Body of pancreas (tissue), 4 donors: ENCODE results near the gene INIP. TPM values are rescaled to one million over a fixed set of nuclear protein-coding genes. Genes with fewer than 3 reads are reported as not detected.
"Not testable (repeated sequence)": the region's sequence is repeated elsewhere in the genome, so short reads cannot be mapped to it uniquely, and the experiment has no call there.

Source experiments
- ATAC-seq: fragments of 150-250 bp; one replicate; pipeline ENCODE4 v1.9.1; 2016
- DNase-seq, 4 donors: peaks; one replicate each; pipeline ENCODE4 v3.0.0-alpha.2; 2019
- H3K27ac ChIP-seq, 4 donors: fragments of 200-600 bp; sonication (generic); 1 replicate in 3 of 4; 2 replicates in 1 of 4; pipeline versions ENCODE4 v1.5.1 to v1.6.1; 2016 to 2019; ENCODE audit warnings: mild to moderate bottlenecking in 1 of 4, mixed read lengths in 1 of 4, moderate library complexity in 1 of 4
- H3K27me3 ChIP-seq, 2 donors: fragments of 200-600 bp; sonication (generic); one replicate each; pipeline ENCODE4 v1.6.0; 2016; ENCODE audit warnings: mild to moderate bottlenecking in 1 of 2
- H3K36me3 ChIP-seq, 2 donors: fragments of 200-600 bp; sonication (generic); replicated peaks in 1 of 2; 2 replicates each; pipeline ENCODE4 v1.5.1; 2016; ENCODE audit warnings: low read depth in 2 of 2; ENCODE audit not compliant: insufficient read depth in 1 of 2
- H3K4me1 ChIP-seq: fragments of 200-600 bp; sonication (generic); one replicate; pipeline ENCODE4 v1.6.0; 2016
- H3K4me3 ChIP-seq, 2 donors: fragments of 200-600 bp; sonication (generic); 1 replicate in 1 of 2; 2 replicates in 1 of 2; pipeline ENCODE4 v1.5.1; 2016 to 2019
- H3K9me3 ChIP-seq, 3 donors: fragments of 200-600 bp; sonication (generic); 1 replicate in 2 of 3; 2 replicates in 1 of 3; pipeline ENCODE4 v1.5.1; 2016
- CTCF ChIP-seq, 7 experiments: fragments of 450-650 bp in 4 of 7; fragments of 200-600 bp in 3 of 7; sonication (generic) in 3 of 7; IDR thresholded peaks; one replicate each; pipeline ENCODE4 v1.5.1; 2016 to 2019; ENCODE audit warnings: antibody characterized with exemption in 7 of 7
- POLR2A ChIP-seq, 3 donors: fragments of 450-650 bp; IDR thresholded peaks; one replicate each; pipeline ENCODE4 v1.6.1; 2016; ENCODE audit warnings: antibody characterized with exemption in 3 of 3, mild to moderate bottlenecking in 2 of 3
- WGBS, 2 donors: methylation state at CpG; one replicate each; pipeline ENCODE4 v1.1.5; 2017; 5-methylcytosine and 5-hydroxymethylcytosine counted together
- intact Hi-C: fragments of 100-400 bp; cut with DNase I; formaldehyde crosslinking; loops from one replicate; pipeline ENCODE4 v1.15.1; 2023
- total RNA-seq, 2 donors: library from RNA; depleted of rRNA; stranded (reverse); fragments of >200 nt; gene quantifications; one replicate each; pipeline ENCODE4 v1.1.0, GENCODE V29; 2016

INIP gene
- total RNA-seq, 2 donors from 2014 or later: 13.5 to 14.5 TPM

DNA sequence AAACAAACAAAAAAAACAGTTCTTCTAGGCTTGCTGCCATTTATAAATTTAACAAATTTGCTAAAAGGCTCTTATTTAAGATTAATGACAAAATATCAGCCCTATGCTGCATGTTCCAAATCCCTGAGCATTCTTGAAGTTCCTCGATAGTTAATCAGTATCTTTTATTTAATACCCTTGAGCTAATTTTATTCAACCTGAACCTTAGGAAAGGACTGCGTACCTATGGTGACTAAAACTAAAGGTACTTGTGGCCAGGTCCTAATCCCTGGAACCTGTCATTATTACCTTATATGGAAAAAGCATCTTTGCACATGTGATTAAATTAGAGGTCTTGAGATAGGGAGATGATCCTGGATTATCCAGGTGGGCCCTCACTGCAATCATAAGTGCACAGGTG lies 10.5 kb upstream of the INIP start:
- Histone ChIP-seq H3K27ac (peak overlapping the region in 3 of 4 donors; percentile 4 to 36 (median 36)), H3K4me1 (peaks cover 4% of the 10 kb centered on the region), H3K27me3 (no peaks in the 10 kb centered on the region), H3K9me3 (no peaks in the 10 kb centered on the region), H3K4me3 (no peak overlapping the region), H3K36me3 (no peaks in the 10 kb centered on the region)
- WGBS, 2 donors: 55 to 69% methylated on average over 2 of the region's 2 CpGs
- DNase-seq: no peak
- ATAC-seq: peak; percentile 49
- no peak for TF ChIP-seq POLR2A (IDR thresholded peaks at IDR 0.05)
- TF ChIP-seq CTCF (IDR thresholded peaks at IDR 0.05): no peak
- intact Hi-C loops: no loop called here

DNA sequence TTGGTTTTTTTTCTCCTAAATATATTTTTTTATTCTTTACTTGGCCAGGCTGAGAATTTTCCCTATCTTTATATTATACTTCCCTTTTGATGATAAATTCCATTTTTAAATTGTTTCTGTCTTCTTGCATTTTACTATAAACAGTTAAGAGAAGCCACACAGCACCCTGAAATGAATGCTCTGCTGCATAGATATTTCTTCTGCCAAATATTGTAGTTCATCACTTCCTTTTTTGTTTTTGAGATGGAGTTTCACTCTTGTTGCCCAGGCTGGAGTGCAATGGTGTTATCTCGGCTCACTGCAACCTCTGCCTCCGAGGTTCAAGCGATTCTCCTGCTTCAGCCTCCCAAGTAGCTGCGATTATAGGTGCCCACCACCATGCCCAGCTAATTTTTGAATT lies 8.5 kb upstream of the INIP start:
- Histone ChIP-seq H3K9me3 (no peaks in the 10 kb centered on the region), H3K27me3 (no peaks in the 10 kb centered on the region), H3K36me3 (no peaks in the 10 kb centered on the region), H3K4me3 (no peak overlapping the region), H3K27ac (peak overlapping the region in 1 of 4 donors; percentile 51), H3K4me1 (peaks cover 4% of the 10 kb centered on the region)
- DNase-seq (no peak), ATAC-seq (no peak)
- 87 to 94% methylated on average over 4 of the region's 4 CpGs for WGBS, 2 donors
- intact Hi-C loops: no loop called here
- no peak for TF ChIP-seq CTCF (IDR thresholded peaks at IDR 0.05)
- no peak for TF ChIP-seq POLR2A (IDR thresholded peaks at IDR 0.05)

- H3K27ac ChIP-seq: no peak overlapping the region
- 85 to 90% methylated on average over 2 to 3 of the region's 3 CpGs for WGBS, 2 donors
- H3K4me1 ChIP-seq: peaks cover 4% of the 10 kb centered on the region
- no peak overlapping the region for H3K4me3 ChIP-seq
- no peak for DNase-seq
- H3K9me3 ChIP-seq: no peaks in the 10 kb centered on the region
- H3K36me3 ChIP-seq: no peaks in the 10 kb centered on the region
- H3K27me3 ChIP-seq: no peaks in the 10 kb centered on the region
- no peak for ATAC-seq
- intact Hi-C loops: no loop called here
- TF ChIP-seq POLR2A (IDR thresholded peaks at IDR 0.05): no peak
- TF ChIP-seq CTCF (IDR thresholded peaks at IDR 0.05): no peak
Observed at GRCh38 chr9:112725961-112726360, 8.0 kb upstream of the INIP start.

GRCh38 chr9:112722749-112723148 lies 4.8 kb upstream of the INIP start:
- H3K4me1 ChIP-seq, H3K27ac ChIP-seq, DNase-seq, H3K36me3 ChIP-seq, H3K27me3 ChIP-seq, H3K9me3 ChIP-seq, ATAC-seq, H3K4me3 ChIP-seq, intact Hi-C loops: not testable (repeated sequence)
- WGBS, 2 donors: 82 to 94% methylated on average over 3 of the region's 3 CpGs

DNA sequence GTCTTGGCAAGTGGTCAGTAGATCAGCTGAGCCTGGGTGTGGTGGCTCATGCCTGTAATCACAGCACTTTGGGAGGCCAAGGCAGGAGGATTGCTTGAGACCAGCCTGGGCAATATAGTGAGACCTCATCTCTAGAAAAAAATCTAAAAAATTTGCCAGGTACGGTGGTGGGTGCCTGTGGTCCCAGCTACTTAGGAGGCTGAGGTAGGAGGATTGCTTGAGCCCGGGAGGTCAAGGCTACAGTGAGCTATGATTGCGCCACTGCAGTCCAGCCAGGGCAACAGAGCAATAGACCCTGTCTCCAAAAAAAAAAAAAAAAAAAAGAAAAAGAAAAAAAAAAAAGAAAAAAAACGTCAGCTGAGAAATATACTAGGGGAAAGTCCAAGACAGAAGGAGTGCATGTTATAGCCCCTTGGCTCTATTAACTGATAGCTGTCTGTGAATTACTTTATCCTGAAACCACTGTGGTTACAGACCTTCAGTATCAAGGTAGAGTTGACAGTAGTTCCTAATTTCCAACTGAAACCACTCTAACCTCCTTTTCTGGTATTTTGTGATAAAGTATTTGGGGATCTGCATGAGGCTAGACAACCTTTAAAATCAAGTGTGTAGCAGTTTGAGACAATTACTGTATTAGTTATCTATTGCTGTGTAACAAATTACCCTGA lies 2.3 kb upstream of the INIP start:
- Histone ChIP-seq H3K36me3 (no peaks in the 10 kb centered on the region), H3K27ac (no peak overlapping the region), H3K4me3 (no peak overlapping the region), H3K4me1 (peaks cover 11% of the 10 kb centered on the region), H3K9me3 (no peaks in the 10 kb centered on the region), H3K27me3 (no peaks in the 10 kb centered on the region)
- no peak for TF ChIP-seq POLR2A (IDR thresholded peaks at IDR 0.05)
- TF ChIP-seq CTCF (IDR thresholded peaks at IDR 0.05): no peak
- 81 to 88% methylated on average over 4 of the region's 4 CpGs for WGBS, 2 donors
- no peak for ATAC-seq
- intact Hi-C loops: no loop called here
- no peak for DNase-seq
